GM12891 (cell line): ENCODE measurements around the gene FOSL2.

Experiments
- DNase-seq: peaks from one replicate; pipeline ENCODE4 v3.0.0; 2011; ENCODE audit warnings: low spot score; ENCODE audit not compliant: insufficient read length
- FAIRE-seq: peaks from 2 replicates; lab custom pipeline; 2011; peaks lifted over from hg19 to GRCh38; lab: Jason Lieb, UNC
- PAX5 ChIP-seq: IDR thresholded peaks from 2 replicates; pipeline ENCODE4 v1.6.1; 2011; ENCODE audit warnings: low read length, moderate library complexity, mild to moderate bottlenecking; ENCODE audit not compliant: insufficient read depth, severe bottlenecking
- POLR2A ChIP-seq: IDR thresholded peaks from 2 replicates; pipeline ENCODE4 v1.6.1; 2011; ENCODE audit warnings: low read depth, low read length, control low read depth
- POLR2AphosphoS5 ChIP-seq: IDR thresholded peaks from 2 replicates; pipeline ENCODE4 v1.6.1; 2011; ENCODE audit warnings: low read depth, low read length, control low read depth
- POU2F2 ChIP-seq: IDR thresholded peaks from 2 replicates; pipeline ENCODE4 v1.6.1; 2011; ENCODE audit warnings: low read depth, mild to moderate bottlenecking, control low read depth, low read length, moderate library complexity
- SPI1 ChIP-seq: IDR thresholded peaks from 2 replicates; pipeline ENCODE4 v1.6.1; 2011; ENCODE audit warnings: low read depth, low read length, control low read depth
- TAF1 ChIP-seq: IDR thresholded peaks from 2 replicates; pipeline ENCODE4 v1.6.1; 2011; ENCODE audit warnings: low read depth, low read length, control low read depth

FOSL2 gene

GRCh38 chr2:28401411-28401810 lies 8.8 kb downstream of the FOSL2 start:
- TF ChIP-seq PAX5 (no peak), SPI1 (no peak), POU2F2 (no peak), POLR2A (no peak)
- no peak for FAIRE-seq
- DNase-seq = no peak

GRCh38 chr2:28401948-28402550 lies 9.4 kb downstream of the FOSL2 start:
- no peak for TF ChIP-seq PAX5
- TF ChIP-seq SPI1 = no peak
- no peak for TF ChIP-seq POLR2AphosphoS5
- TF ChIP-seq POU2F2 = no peak
- no peak for TF ChIP-seq POLR2A
- no peak for TF ChIP-seq TAF1
- DNase-seq = no peak
- no peak for FAIRE-seq

GRCh38 chr2:28403370-28403956 lies 10.8 kb downstream of the FOSL2 start:
- no peak for TF ChIP-seq POLR2AphosphoS5
- TF ChIP-seq SPI1 = no peak
- no peak for TF ChIP-seq PAX5
- no peak for TF ChIP-seq TAF1
- TF ChIP-seq POU2F2 = no peak
- TF ChIP-seq POLR2A = no peak
- DNase-seq (no peak), FAIRE-seq (no peak)

GRCh38 chr2:28404086-28404485 lies 11.4 kb downstream of the FOSL2 start:
- TF ChIP-seq TAF1 (no peak), POLR2AphosphoS5 (no peak), POLR2A (no peak)
- FAIRE-seq = no peak

GRCh38 chr2:28405537-28405936 lies 12.9 kb downstream of the FOSL2 start:
- TF ChIP-seq SPI1 = no peak
- no peak for TF ChIP-seq POLR2AphosphoS5
- no peak for TF ChIP-seq POLR2A
- no peak for TF ChIP-seq TAF1
- TF ChIP-seq POU2F2 = no peak
- TF ChIP-seq PAX5 = no peak
- FAIRE-seq (no peak), DNase-seq (no peak)

More at GRCh38 chr2:28404086-28404485, 11.4 kb downstream of the FOSL2 start:
- DNase-seq = no peak

GRCh38 chr2:28406276-28407096 lies 13.8 kb downstream of the FOSL2 start:
- TF ChIP-seq PAX5 = no peak
- TF ChIP-seq POU2F2 = no peak
- no peak for TF ChIP-seq POLR2AphosphoS5
- no peak for TF ChIP-seq POLR2A
- no peak for TF ChIP-seq SPI1
- TF ChIP-seq TAF1 = no peak
- DNase-seq (no peak), FAIRE-seq (no peak)

GRCh38 chr2:28407131-28407975 lies 14.7 kb downstream of the FOSL2 start:
- FAIRE-seq (no peak), DNase-seq (no peak)
- no peak for TF ChIP-seq SPI1
- TF ChIP-seq POLR2AphosphoS5 = no peak
- no peak for TF ChIP-seq PAX5
- TF ChIP-seq POLR2A = no peak
- TF ChIP-seq POU2F2 = no peak
- TF ChIP-seq TAF1 = no peak

GRCh38 chr2:28407976-28408690 lies 15.5 kb downstream of the FOSL2 start:
- DNase-seq (no peak), FAIRE-seq (no peak)
- TF ChIP-seq POLR2A (no peak), POLR2AphosphoS5 (no peak), PAX5 (no peak), POU2F2 (no peak), SPI1 (no peak), TAF1 (no peak)
